WTC11 (cell line): ENCODE data around the gene MACF1. TPM values are rescaled to one million over a fixed set of nuclear protein-coding genes. Genes with fewer than 3 reads are reported as not detected.

Experiments used
- ATAC-seq: fragments of 200-7000 bp; cut with Tn5 transposase; 2 replicates; pipeline ENCODE4 v1.10.0; 2021; ENCODE audit warnings: mild to moderate bottlenecking, moderate library complexity
- CTCF ChIA-PET: fragments of 300-600 bp; sonication (Branson Sonifier 250); formaldehyde crosslinking; loops from one replicate; lab custom pipeline; 2021; ENCODE audit warnings: antibody characterized with exemption; lab: Charles Lee
- POLR2A ChIA-PET: fragments of 350-600 bp; sonication (Branson Sonifier 250); formaldehyde crosslinking; loops from one replicate; lab custom pipeline; 2021; ENCODE audit warnings: antibody characterized with exemption; lab: Charles Lee
- DNase-seq: peaks from one replicate; pipeline ENCODE4 v3.0.0; 2021; ENCODE audit warnings: low spot score
- H3K27ac Mint-ChIP-seq: 2 replicates; pipeline ENCODE4 v1.8.0; 2021; ENCODE audit warnings: mixed read lengths
- H3K27me3 Mint-ChIP-seq: 2 replicates; pipeline ENCODE4 v1.8.0; 2021; ENCODE audit warnings: low read depth, mild to moderate bottlenecking, moderate library complexity, mixed read lengths
- H3K36me3 Mint-ChIP-seq: 2 replicates; pipeline ENCODE4 v1.8.0; 2021; ENCODE audit warnings: mixed read lengths
- H3K4me1 Mint-ChIP-seq: 2 replicates; pipeline ENCODE4 v1.8.0; 2022; ENCODE audit warnings: mixed read lengths
- H3K4me3 Mint-ChIP-seq: 2 replicates; pipeline ENCODE4 v1.8.0; 2021; ENCODE audit warnings: mild to moderate bottlenecking, moderate library complexity, mixed read lengths
- H3K9me3 Mint-ChIP-seq: 2 replicates; pipeline ENCODE4 v1.8.0; 2021; ENCODE audit warnings: mixed read lengths
- ATF3 ChIP-seq: sonication (generic); formaldehyde crosslinking; conservative IDR thresholded peaks from 2 replicates; pipeline ENCODE4 v1.8.1; 2022; ENCODE audit warnings: mild to moderate bottlenecking, missing genetic modification reagents
- ELF4 ChIP-seq: sonication (generic); formaldehyde crosslinking; IDR thresholded peaks from 2 replicates; pipeline ENCODE4 v1.8.1; 2022; ENCODE audit warnings: low read depth, mild to moderate bottlenecking, moderate library complexity, missing genetic modification reagents
- ERG ChIP-seq: fragments of 250-450 bp; sonication (Bioruptor Pico); IDR thresholded peaks from 2 replicates; pipeline ENCODE4 v1.8.0; 2021; ENCODE audit warnings: mild to moderate bottlenecking
- IRF1 ChIP-seq: sonication (generic); formaldehyde crosslinking; IDR thresholded peaks from 2 replicates; pipeline ENCODE4 v1.8.0; 2023; ENCODE audit warnings: missing genetic modification reagents
- JUN ChIP-seq: sonication (generic); formaldehyde crosslinking; IDR thresholded peaks from 2 replicates; pipeline ENCODE4 v1.8.0; 2023; ENCODE audit warnings: mild to moderate bottlenecking, missing genetic modification reagents
- NFYB ChIP-seq: sonication (generic); formaldehyde crosslinking; conservative IDR thresholded peaks from 2 replicates; pipeline ENCODE4 v1.8.0; 2022; ENCODE audit warnings: low read depth, missing genetic modification reagents
- NR1H2 ChIP-seq: sonication (generic); formaldehyde crosslinking; IDR thresholded peaks from 2 replicates; pipeline ENCODE4 v1.9.0; 2021; ENCODE audit warnings: mild to moderate bottlenecking, moderate library complexity, missing genetic modification reagents
- NR2C2 ChIP-seq: sonication (generic); formaldehyde crosslinking; IDR thresholded peaks from 2 replicates; pipeline ENCODE4 v1.8.0; 2022; ENCODE audit warnings: mild to moderate bottlenecking, missing genetic modification reagents
- RORB ChIP-seq: fragments of 250-450 bp; sonication (Bioruptor Pico); IDR thresholded peaks from 2 replicates; pipeline ENCODE4 v1.9.0; 2021; ENCODE audit warnings: mild to moderate bottlenecking
- SMAD4 ChIP-seq: sonication (generic); formaldehyde crosslinking; IDR thresholded peaks from 2 replicates; pipeline ENCODE4 v1.8.0; 2022; ENCODE audit warnings: mild to moderate bottlenecking, missing genetic modification reagents
- STAT6 ChIP-seq: sonication (generic); formaldehyde crosslinking; conservative IDR thresholded peaks from 2 replicates; pipeline ENCODE4 v1.8.1; 2023; ENCODE audit warnings: mild to moderate bottlenecking, low read depth, missing genetic modification reagents, moderate library complexity
- TEAD1 ChIP-seq: sonication (generic); formaldehyde crosslinking; IDR thresholded peaks from 2 replicates; pipeline ENCODE4 v1.8.0; 2022; ENCODE audit warnings: mild to moderate bottlenecking, missing genetic modification reagents
- ZBTB43 ChIP-seq: sonication (generic); formaldehyde crosslinking; IDR thresholded peaks from 2 replicates; pipeline ENCODE4 v1.8.1; 2023; ENCODE audit warnings: mild to moderate bottlenecking, missing genetic modification reagents
- ZMAT4 ChIP-seq: fragments of 250-450 bp; sonication (Bioruptor Pico); IDR thresholded peaks from 2 replicates; pipeline ENCODE4 v1.9.0; 2021; ENCODE audit warnings: mild to moderate bottlenecking
- ZNF121 ChIP-seq: sonication (generic); formaldehyde crosslinking; IDR thresholded peaks from 2 replicates; pipeline ENCODE4 v1.8.0; 2023; ENCODE audit warnings: missing genetic modification reagents
- ZNF138 ChIP-seq: sonication (generic); formaldehyde crosslinking; conservative IDR thresholded peaks from 2 replicates; pipeline ENCODE4 v1.8.1; 2022; ENCODE audit warnings: mild to moderate bottlenecking, moderate library complexity, missing genetic modification reagents
- ZNF317 ChIP-seq: sonication (generic); formaldehyde crosslinking; IDR thresholded peaks from 2 replicates; pipeline ENCODE4 v1.8.1; 2023; ENCODE audit warnings: low read depth, mild to moderate bottlenecking, moderate library complexity, missing genetic modification reagents, borderline replicate concordance
- ZNF423 ChIP-seq: fragments of 250-450 bp; sonication (Bioruptor Pico); IDR thresholded peaks from 2 replicates; pipeline ENCODE4 v2.1.2; 2022; ENCODE audit warnings: mild to moderate bottlenecking, moderate library complexity
- total RNA-seq: library from RNA; stranded (reverse); gene quantifications from 3 replicates; pipeline ENCODE4 v1.2.3, GENCODE V29; 2021

Gene MACF1
- total RNA-seq, 1 experiment from 2014 or later: 327 TPM

GRCh38 chr1:39529901-39530535, 325.5 kb downstream of the MACF1 start (continued):
- no peak for TF ChIP-seq ZNF138 (CRISPR knock-in tag)
- TF ChIP-seq SMAD4 (CRISPR knock-in tag): no peak
- no peak for TF ChIP-seq ZBTB43
- TF ChIP-seq, all 79 proteins: peak for 0

GRCh38 chr1:39531526-39531925, 327.0 kb downstream of the MACF1 start:
- TF ChIP-seq JUN (CRISPR knock-in tag) (no peak), ZNF317 (CRISPR knock-in tag) (no peak), SMAD4 (CRISPR knock-in tag) (no peak), ZNF121 (no peak), ZNF423 (CRISPR knock-in tag) (no peak), STAT6 (CRISPR knock-in tag) (no peak), ELF4 (CRISPR knock-in tag) (no peak)
- CTCF ChIA-PET: interaction anchor here (1.5 kb wide), 1 partner anchor 8 kb away, joined by 15 read pairs; no protein-coding TSS in a partner anchor
- no peak for DNase-seq
- ATAC-seq: no peak
- no peaks in the 10 kb centered on the region for H3K4me1 Mint-ChIP-seq
- H3K9me3 Mint-ChIP-seq: no peaks in the 10 kb centered on the region
- H3K27me3 Mint-ChIP-seq: no peaks in the 10 kb centered on the region
- H3K4me3 Mint-ChIP-seq: no peak overlapping the region
- H3K36me3 Mint-ChIP-seq: peaks cover 9% of the 10 kb centered on the region
- H3K27ac Mint-ChIP-seq: no peak overlapping the region
- POLR2A ChIA-PET: no interaction called here

GRCh38 chr1:39533442-39533841, 328.9 kb downstream of the MACF1 start:
- no peaks in the 10 kb centered on the region for H3K4me1 Mint-ChIP-seq
- H3K36me3 Mint-ChIP-seq: peaks cover 9% of the 10 kb centered on the region
- no peak for TF ChIP-seq ATF3
- TF ChIP-seq IRF1: no peak
- no peak for TF ChIP-seq ERG (CRISPR knock-in tag)
- no peak for TF ChIP-seq RORB (CRISPR knock-in tag)
- TF ChIP-seq ZMAT4 (CRISPR knock-in tag): no peak
- no peak for TF ChIP-seq TEAD1 (CRISPR knock-in tag)
- no peak for TF ChIP-seq SMAD4 (CRISPR knock-in tag)
- TF ChIP-seq NR2C2: no peak
- TF ChIP-seq NFYB (CRISPR knock-in tag): no peak
- no peak for TF ChIP-seq ZNF317 (CRISPR knock-in tag)
- no peak for TF ChIP-seq NR1H2 (CRISPR knock-in tag)
- TF ChIP-seq, all 79 proteins: peak for 0
- CTCF ChIA-PET: no interaction called here
- DNase-seq (no peak), ATAC-seq (no peak)
- Mint-ChIP-seq H3K27ac (no peak overlapping the region), H3K9me3 (no peaks in the 10 kb centered on the region), H3K4me3 (no peak overlapping the region), H3K27me3 (no peaks in the 10 kb centered on the region)
- POLR2A ChIA-PET: no interaction called here

Other genes starting within 250 kb of the MACF1 start
- gene AKIRIN1, start 213.4 kb upstream of the MACF1 start, total RNA-seq: 183 to 214 TPM (median 212 TPM) in 3 replicates
- 402 to 430 TPM (median 414 TPM) in 3 replicates for gene NDUFS5, start 178.3 kb upstream of the MACF1 start, total RNA-seq